CD8-positive, alpha-beta memory T cell (primary cell): Measurements from ENCODE around the gene PCDHB6. TPM values are rescaled to one million over a fixed set of nuclear protein-coding genes. Genes with fewer than 3 reads are reported as not detected.
A peak's percentile ranks its signal among the peaks of the same experiment; 100 is the strongest.
"Not testable (repeated sequence)": the region's sequence is repeated elsewhere in the genome, so short reads cannot be mapped to it uniquely, and the experiment has no call there.

ENCODE experiments used
- CTCF ChIA-PET: fragments of 350-600 bp; sonication (Branson Sonifier 250); formaldehyde crosslinking; loops from one replicate; lab custom pipeline; 2021; ENCODE audit warnings: antibody characterized with exemption; lab: Charles Lee
- POLR2A ChIA-PET: fragments of 350-600 bp; sonication (Branson Sonifier 250); formaldehyde crosslinking; loops from one replicate; lab custom pipeline; 2021; ENCODE audit warnings: antibody characterized with exemption; lab: Charles Lee
- DNase-seq, 5 donors: peaks; one replicate each; pipeline versions ENCODE4 v3.0.0 to v3.0.0-alpha.2; 2020 to 2022; ENCODE audit warnings: mixed read lengths in 1 of 5
- H3K27ac ChIP-seq: one replicate; pipeline ENCODE4 v1.7.0; 2013; ENCODE audit warnings: low read depth, mild to moderate bottlenecking, low read length, moderate library complexity
- H3K27me3 ChIP-seq: 2 replicates; pipeline ENCODE4 v1.7.0; 2013; ENCODE audit warnings: low read length, mild to moderate bottlenecking; ENCODE audit not compliant: insufficient read depth, poor library complexity, severe bottlenecking
- H3K36me3 ChIP-seq: 2 replicates; pipeline ENCODE4 v1.7.0; 2013; ENCODE audit warnings: mild to moderate bottlenecking, low read length, moderate library complexity; ENCODE audit not compliant: insufficient read depth
- H3K4me1 ChIP-seq: 2 replicates; pipeline ENCODE4 v1.7.0; 2013; ENCODE audit warnings: mild to moderate bottlenecking, low read length, moderate library complexity; ENCODE audit not compliant: insufficient read depth
- H3K4me3 ChIP-seq: 2 replicates; pipeline ENCODE4 v1.7.0; 2013; ENCODE audit warnings: mild to moderate bottlenecking, low read length
- H3K9me3 ChIP-seq: 2 replicates; pipeline ENCODE4 v1.7.0; 2013; ENCODE audit warnings: mild to moderate bottlenecking, low read length
- H3K27ac Mint-ChIP-seq, 8 donors: one replicate each; pipeline ENCODE4 v1.8.0; 2020 to 2021; ENCODE audit warnings: mixed read lengths in 8 of 8, mild to moderate bottlenecking in 6 of 8, inconsistent platforms in 3 of 8, moderate library complexity in 3 of 8
- H3K27me3 Mint-ChIP-seq, 2 donors: one replicate each; pipeline ENCODE4 v1.8.0; 2020 to 2021; ENCODE audit warnings: mixed read lengths in 2 of 2, mild to moderate bottlenecking in 1 of 2, moderate library complexity in 1 of 2
- H3K36me3 Mint-ChIP-seq, 3 donors: one replicate each; pipeline ENCODE4 v1.8.0; 2020 to 2021; ENCODE audit warnings: mixed read lengths in 3 of 3, inconsistent platforms in 1 of 3, mild to moderate bottlenecking in 1 of 3
- H3K4me1 Mint-ChIP-seq, 3 donors: one replicate each; pipeline ENCODE4 v1.8.0; 2020 to 2021; ENCODE audit warnings: mixed read lengths in 3 of 3, inconsistent platforms in 1 of 3, mild to moderate bottlenecking in 1 of 3
- H3K4me3 Mint-ChIP-seq, 7 donors: one replicate each; pipeline ENCODE4 v1.8.0; 2020 to 2021; ENCODE audit warnings: mixed read lengths in 7 of 7, mild to moderate bottlenecking in 6 of 7, moderate library complexity in 4 of 7, inconsistent platforms in 2 of 7
- H3K9me3 Mint-ChIP-seq, 5 donors: one replicate each; pipeline ENCODE4 v1.8.0; 2020 to 2022; ENCODE audit warnings: mixed read lengths in 5 of 5, mild to moderate bottlenecking in 3 of 5, moderate library complexity in 2 of 5, inconsistent platforms in 1 of 5
- polyA plus RNA-seq: library from polyadenylated mRNA; unstranded; fragments of 300-500 nt; fragmentation: Illumina TruSeq; gene quantifications from one replicate; pipeline ENCODE4 v1.2.3, GENCODE V29; 2021
- total RNA-seq, 2 experiments: library from RNA; stranded (reverse); gene quantifications; one replicate each; pipeline ENCODE4 v1.2.3, GENCODE V29; 2021

Gene PCDHB6
- total and polyA plus RNA-seq, 3 experiments from 2014 or later, result not detected

GRCh38 chr5:141199359-141200235, 49.7 kb downstream of the PCDHB6 start, which contains the start of gene PCDHB11:
PCDHB11 (plus strand) TSS chr5:141199627; CDS start chr5:141199775, 148 bp downstream.
- DNase-seq, result no peak
- H3K4me3 Mint-ChIP-seq, result peak within 1 kb of the TSS in 1 of 7 donors; percentile 15

GRCh38 chr5:141201126-141201525, 51.3 kb downstream of the PCDHB6 start:
- peaks cover 31 to 54% of the 10 kb centered on the region in 2 donors for H3K27me3 Mint-ChIP-seq
- CTCF ChIA-PET, H3K4me3 ChIP-seq, H3K36me3 Mint-ChIP-seq, H3K4me1 Mint-ChIP-seq, H3K9me3 ChIP-seq, H3K4me1 ChIP-seq, DNase-seq, H3K27me3 ChIP-seq, H3K27ac Mint-ChIP-seq, H3K36me3 ChIP-seq, H3K27ac ChIP-seq, POLR2A ChIA-PET: not testable (repeated sequence)
- H3K9me3 Mint-ChIP-seq, result peaks cover 30 to 43% (median 40%) of the 10 kb centered on the region in 5 donors
- H3K4me3 Mint-ChIP-seq, result peak overlapping the region in 1 of 7 donors; percentile 15

More at GRCh38 chr5:141199359-141200235, 49.7 kb downstream of the PCDHB6 start, which contains the start of gene PCDHB11:
- Histone ChIP-seq H3K36me3 (no peaks in the 10 kb centered on the region), H3K4me3 (no peak within 1 kb of the TSS), H3K27me3 (no peaks in the 10 kb centered on the region), H3K4me1 (no peaks in the 10 kb centered on the region), H3K9me3 (peaks cover 5% of the 10 kb centered on the region), H3K27ac (no peak within 1 kb of the TSS)
- H3K9me3 Mint-ChIP-seq, result peaks cover 39 to 52% (median 47%) of the 10 kb centered on the region in 5 donors
- ChIA-PET CTCF (no interaction called here), POLR2A (no interaction called here)
- no peaks in the 10 kb centered on the region for H3K4me1 Mint-ChIP-seq
- peaks cover 28 to 46% of the 10 kb centered on the region in 2 donors for H3K27me3 Mint-ChIP-seq
- H3K27ac Mint-ChIP-seq, result peak within 1 kb of the TSS in 1 of 8 donors; percentile 41
- peaks cover 0 to 3% (median 0%) of the 10 kb centered on the region in 3 donors for H3K36me3 Mint-ChIP-seq

- H3K27me3 ChIP-seq, CTCF ChIA-PET, DNase-seq, H3K9me3 ChIP-seq, H3K4me1 Mint-ChIP-seq, POLR2A ChIA-PET, H3K4me1 ChIP-seq, H3K36me3 Mint-ChIP-seq, H3K36me3 ChIP-seq, H3K27ac ChIP-seq, H3K4me3 Mint-ChIP-seq, H3K4me3 ChIP-seq, H3K27ac Mint-ChIP-seq: not testable (repeated sequence)
- Mint-ChIP-seq H3K27me3 (peaks cover 32 to 56% of the 10 kb centered on the region in 2 donors), H3K9me3 (peaks cover 25 to 38% (median 35%) of the 10 kb centered on the region in 5 donors)
These were observed 51.8 kb downstream of the PCDHB6 start for GRCh38 chr5:141201646-141202045.

Other genes starting within 250 kb of the PCDHB6 start
Only the 30 nearest of the 32 such genes appear.
- gene PCDHAC1, start 223.8 kb upstream of the PCDHB6 start, total RNA-seq, result not detected
- gene PCDHAC1, start 223.8 kb upstream of the PCDHB6 start, polyA plus RNA-seq, result not detected
- not detected for gene PCDHAC2, start 183.6 kb upstream of the PCDHB6 start, total RNA-seq
- gene PCDHAC2, start 183.6 kb upstream of the PCDHB6 start, polyA plus RNA-seq, result not detected
- not detected for gene PCDHB1, start 98.7 kb upstream of the PCDHB6 start, total RNA-seq
- gene PCDHB1, start 98.7 kb upstream of the PCDHB6 start, polyA plus RNA-seq, result not detected
- not detected for gene PCDHB2, start 55.4 kb upstream of the PCDHB6 start, total RNA-seq
- not detected for gene PCDHB2, start 55.4 kb upstream of the PCDHB6 start, polyA plus RNA-seq
- not detected for gene PCDHB3, start 49.6 kb upstream of the PCDHB6 start, total RNA-seq
- gene PCDHB3, start 49.6 kb upstream of the PCDHB6 start, polyA plus RNA-seq, result not detected
- gene PCDHB4, start 28.2 kb upstream of the PCDHB6 start, total RNA-seq, result not detected
- not detected for gene PCDHB4, start 28.2 kb upstream of the PCDHB6 start, polyA plus RNA-seq
- gene PCDHB5, start 14.9 kb upstream of the PCDHB6 start, total RNA-seq, result not detected
- not detected for gene PCDHB5, start 14.9 kb upstream of the PCDHB6 start, polyA plus RNA-seq
- gene PCDHB7, start 22.6 kb downstream of the PCDHB6 start, total RNA-seq, result not detected
- not detected for gene PCDHB7, start 22.6 kb downstream of the PCDHB6 start, polyA plus RNA-seq
- not detected for gene PCDHB8, start 27.7 kb downstream of the PCDHB6 start, total RNA-seq
- gene PCDHB8, start 27.7 kb downstream of the PCDHB6 start, polyA plus RNA-seq, result not detected
- not detected for gene PCDHB16, start 32.3 kb downstream of the PCDHB6 start, total RNA-seq
- gene PCDHB16, start 32.3 kb downstream of the PCDHB6 start, polyA plus RNA-seq, result not detected
- not detected for gene PCDHB9, start 37.1 kb downstream of the PCDHB6 start, total RNA-seq
- not detected for gene PCDHB9, start 37.1 kb downstream of the PCDHB6 start, polyA plus RNA-seq
- not detected for gene PCDHB10, start 42.3 kb downstream of the PCDHB6 start, total RNA-seq
- not detected for gene PCDHB10, start 42.3 kb downstream of the PCDHB6 start, polyA plus RNA-seq
- not detected for gene PCDHB11, start 49.6 kb downstream of the PCDHB6 start, total RNA-seq
- not detected for gene PCDHB11, start 49.6 kb downstream of the PCDHB6 start, polyA plus RNA-seq
- not detected for gene PCDHB12, start 58.7 kb downstream of the PCDHB6 start, total RNA-seq
- gene PCDHB12, start 58.7 kb downstream of the PCDHB6 start, polyA plus RNA-seq, result not detected
- under 1 TPM in 1 of 2 experiments, not detected in 1; 0.04 TPM for gene PCDHB13, start 63.9 kb downstream of the PCDHB6 start, total RNA-seq
- gene PCDHB13, start 63.9 kb downstream of the PCDHB6 start, polyA plus RNA-seq, result not detected
- gene PCDHB14, start 73.3 kb downstream of the PCDHB6 start, total RNA-seq, result under 1 TPM in 1 of 2 experiments, not detected in 1; 0.09 TPM
- gene PCDHB14, start 73.3 kb downstream of the PCDHB6 start, polyA plus RNA-seq, result not detected
- not detected for gene PCDHB15, start 95.3 kb downstream of the PCDHB6 start, total RNA-seq
- gene PCDHB15, start 95.3 kb downstream of the PCDHB6 start, polyA plus RNA-seq, result not detected
- under 1 TPM; 0.31 to 0.35 TPM for gene SLC25A2, start 154.0 kb downstream of the PCDHB6 start, total RNA-seq
- gene SLC25A2, start 154.0 kb downstream of the PCDHB6 start, polyA plus RNA-seq, result not detected
- gene TAF7, start 170.7 kb downstream of the PCDHB6 start, total RNA-seq, result 10 to 100 TPM; 70.9 to 72.2 TPM
- gene TAF7, start 170.7 kb downstream of the PCDHB6 start, polyA plus RNA-seq, result 196 TPM
- under 1 TPM; 0.07 to 0.09 TPM for gene PCDHGA1, start 180.5 kb downstream of the PCDHB6 start, total RNA-seq
- gene PCDHGA1, start 180.5 kb downstream of the PCDHB6 start, polyA plus RNA-seq, result not detected
- gene PCDHGA2, start 188.7 kb downstream of the PCDHB6 start, total RNA-seq, result under 1 TPM in 1 of 2 experiments, not detected in 1; 0.07 TPM
- gene PCDHGA2, start 188.7 kb downstream of the PCDHB6 start, polyA plus RNA-seq, result not detected
- gene PCDHGA3, start 193.8 kb downstream of the PCDHB6 start, total RNA-seq, result not detected
- not detected for gene PCDHGA3, start 193.8 kb downstream of the PCDHB6 start, polyA plus RNA-seq
- not detected for gene PCDHGB1, start 200.0 kb downstream of the PCDHB6 start, total RNA-seq
- not detected for gene PCDHGB1, start 200.0 kb downstream of the PCDHB6 start, polyA plus RNA-seq
- gene PCDHGA4, start 205.0 kb downstream of the PCDHB6 start, total RNA-seq, result under 1 TPM; 0.09 to 0.16 TPM
- not detected for gene PCDHGA4, start 205.0 kb downstream of the PCDHB6 start, polyA plus RNA-seq
- under 1 TPM; 0.33 to 0.40 TPM for gene PCDHGB2, start 209.9 kb downstream of the PCDHB6 start, total RNA-seq
- 0.09 TPM for gene PCDHGB2, start 209.9 kb downstream of the PCDHB6 start, polyA plus RNA-seq
- gene PCDHGA5, start 214.1 kb downstream of the PCDHB6 start, total RNA-seq, result under 1 TPM; 0.09 to 0.11 TPM
- gene PCDHGA5, start 214.1 kb downstream of the PCDHB6 start, polyA plus RNA-seq, result not detected
- gene PCDHGB3, start 220.2 kb downstream of the PCDHB6 start, total RNA-seq, result under 1 TPM; 0.18 to 0.28 TPM
- not detected for gene PCDHGB3, start 220.2 kb downstream of the PCDHB6 start, polyA plus RNA-seq
- under 1 TPM; 0.15 to 0.22 TPM for gene PCDHGA6, start 223.8 kb downstream of the PCDHB6 start, total RNA-seq
- 0.06 TPM for gene PCDHGA6, start 223.8 kb downstream of the PCDHB6 start, polyA plus RNA-seq
- gene PCDHGA7, start 232.7 kb downstream of the PCDHB6 start, total RNA-seq, result under 1 TPM in 1 of 2 experiments, not detected in 1; 0.09 TPM
- not detected for gene PCDHGA7, start 232.7 kb downstream of the PCDHB6 start, polyA plus RNA-seq
- gene PCDHGB4, start 237.6 kb downstream of the PCDHB6 start, total RNA-seq, result under 1 TPM in 1 of 2 experiments, not detected in 1; 0.13 TPM
- gene PCDHGB4, start 237.6 kb downstream of the PCDHB6 start, polyA plus RNA-seq, result 0.08 TPM